GM18502 (cell line): ENCODE measurements around the gene CAPN1.
"Not testable (repeated sequence)": the region's sequence is repeated elsewhere in the genome, so short reads cannot be mapped to it uniquely, and the experiment has no call there.

Source experiments
- ATAC-seq: cut with Tn5 transposase; IDR thresholded peaks from one replicate; pipeline ENCODE4 v1.9.1; 2021; ENCODE audit warnings: mild to moderate bottlenecking; ENCODE audit not compliant: unreplicated experiment, poor library complexity

Gene CAPN1

DNA sequence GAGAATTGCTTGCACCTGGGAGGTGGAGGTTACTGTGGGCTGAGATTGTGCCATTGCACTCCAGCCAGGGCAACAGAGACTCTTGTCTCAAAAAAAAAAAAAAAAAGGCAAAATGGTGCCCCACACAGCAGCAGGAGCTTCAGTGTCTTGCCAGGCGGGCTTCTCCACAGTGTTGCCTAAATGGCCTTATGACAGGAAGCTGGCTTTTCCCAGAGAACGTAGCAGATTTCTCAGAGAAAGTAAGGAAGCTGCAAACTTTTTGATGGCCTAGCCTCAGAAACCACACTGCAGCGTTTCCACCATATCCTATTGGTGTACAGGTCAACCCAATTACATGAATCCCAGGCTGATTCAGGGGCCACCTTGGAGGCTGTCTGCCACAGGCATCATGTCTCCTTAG is 24.4 kb upstream of the CAPN1 start:
- no peak for ATAC-seq

DNA sequence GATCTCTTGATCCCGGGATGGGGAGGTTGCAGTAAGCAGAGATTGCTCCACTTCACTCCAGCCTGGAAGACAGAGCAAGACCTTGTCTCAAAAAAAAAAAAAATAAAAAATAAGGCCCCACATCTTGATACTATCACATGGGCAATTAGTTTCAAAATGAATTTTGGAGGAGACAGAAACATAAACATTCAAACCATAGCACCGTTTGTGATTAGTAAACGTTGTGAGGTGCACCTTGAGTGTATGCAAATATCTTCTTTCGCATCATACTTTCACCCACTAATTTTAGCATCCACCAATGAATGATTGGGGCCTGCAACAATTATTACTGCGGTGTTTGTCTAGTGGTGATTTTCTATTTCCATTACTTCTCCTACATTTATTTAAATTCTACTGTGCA is 22.7 kb upstream of the CAPN1 start:
- no peak for ATAC-seq

DNA sequence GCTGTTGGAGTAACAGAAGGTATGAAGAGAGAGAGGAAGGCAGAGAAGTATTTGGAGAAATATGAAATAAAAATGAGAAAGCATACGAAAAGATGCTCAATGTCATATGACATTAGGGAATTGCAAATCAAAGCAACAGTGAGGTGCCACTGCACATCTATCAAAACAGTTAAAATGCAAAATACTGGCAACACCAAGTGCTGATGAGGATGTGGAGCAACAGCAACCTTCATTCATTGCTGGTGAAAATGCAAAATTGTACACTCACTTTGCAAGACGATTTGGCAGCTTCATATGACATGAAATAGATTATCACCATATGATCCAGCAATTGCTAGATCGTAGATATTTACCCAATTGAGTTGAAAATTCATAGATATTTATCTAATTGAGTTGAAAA is 21.1 kb upstream of the CAPN1 start:
- ATAC-seq, result no peak

DNA sequence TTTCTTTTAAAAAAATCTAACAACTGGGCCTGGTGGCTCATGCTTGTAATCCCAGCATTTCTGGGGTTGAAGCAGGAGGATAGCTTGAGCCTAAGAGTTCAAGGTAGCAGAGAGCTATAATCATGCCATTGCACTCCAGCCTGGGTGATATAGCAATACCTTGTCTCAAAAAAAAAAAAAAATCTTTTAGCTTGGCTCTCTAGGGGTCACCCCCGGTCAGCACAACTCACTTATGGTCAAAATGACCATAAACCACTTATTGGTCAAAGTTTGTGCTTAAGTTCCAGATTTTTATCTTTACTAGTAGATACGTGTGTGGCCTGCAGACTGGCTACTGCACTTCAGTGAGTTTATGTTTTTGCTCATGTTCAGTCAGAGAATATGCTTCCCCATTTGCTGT is 18.0 kb upstream of the CAPN1 start:
- no peak for ATAC-seq

DNA sequence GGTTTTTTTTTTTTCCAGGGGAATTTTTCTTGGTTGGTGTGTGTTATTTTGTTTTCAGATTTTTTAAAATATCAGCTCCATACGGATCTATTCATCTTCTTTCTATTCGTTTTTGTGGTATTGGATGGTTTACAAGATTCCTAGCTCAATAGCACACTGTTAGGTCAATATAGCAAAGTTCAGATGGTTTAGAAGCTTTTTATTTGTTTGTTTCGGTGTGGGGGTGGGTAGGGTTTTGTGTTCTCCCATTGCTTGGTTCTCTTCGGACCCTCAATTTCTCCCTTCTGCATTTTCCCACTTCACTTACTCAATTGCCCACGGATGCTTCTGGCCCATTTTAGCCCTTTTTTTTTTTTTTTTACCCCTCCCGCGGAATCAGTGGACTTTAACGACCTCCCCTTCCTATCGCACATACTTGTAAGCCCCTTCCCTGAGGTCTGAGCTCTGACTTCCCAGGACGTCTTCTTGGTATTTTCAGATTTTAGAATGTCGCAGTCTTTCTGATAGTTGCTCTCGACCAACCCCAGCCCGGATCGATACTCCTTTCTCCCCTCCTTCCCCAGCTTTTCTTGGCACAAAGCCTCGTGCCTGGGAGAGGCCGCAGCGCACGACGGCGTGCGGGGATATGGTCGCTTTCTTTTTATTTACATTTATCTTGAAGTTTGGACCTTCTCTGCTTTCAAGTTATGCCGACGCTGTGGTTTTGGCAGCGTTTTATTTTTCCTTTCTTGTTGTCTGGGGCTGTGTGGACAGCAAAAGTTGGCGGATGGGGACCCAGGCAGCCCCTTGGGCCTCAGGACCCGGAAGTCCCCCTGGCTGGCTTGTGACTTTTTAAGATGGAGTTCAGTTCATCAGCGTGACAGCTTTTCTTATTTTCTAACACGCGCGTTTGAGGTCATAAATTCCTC is 16.1 kb upstream of the CAPN1 start:
- no peak for ATAC-seq

DNA sequence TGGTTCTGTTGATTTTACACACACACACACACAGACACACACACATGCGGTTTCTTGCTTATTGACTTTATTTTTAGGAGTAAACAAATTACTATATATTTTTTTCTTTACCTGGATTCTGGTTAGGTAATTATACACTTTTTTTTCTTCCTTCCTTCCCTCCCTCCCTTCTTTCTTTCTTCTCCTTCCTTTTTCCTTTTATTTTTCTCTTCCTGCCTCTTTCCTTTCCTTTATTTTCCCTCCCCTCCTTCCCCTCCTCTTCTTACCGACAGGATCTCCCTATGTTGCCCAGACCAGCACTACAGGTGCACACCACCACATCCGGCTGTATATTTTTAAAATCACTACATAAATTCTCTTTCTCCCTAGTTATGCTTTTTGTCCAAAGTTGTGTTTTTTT is 14.8 kb upstream of the CAPN1 start:
- no peak for ATAC-seq

DNA sequence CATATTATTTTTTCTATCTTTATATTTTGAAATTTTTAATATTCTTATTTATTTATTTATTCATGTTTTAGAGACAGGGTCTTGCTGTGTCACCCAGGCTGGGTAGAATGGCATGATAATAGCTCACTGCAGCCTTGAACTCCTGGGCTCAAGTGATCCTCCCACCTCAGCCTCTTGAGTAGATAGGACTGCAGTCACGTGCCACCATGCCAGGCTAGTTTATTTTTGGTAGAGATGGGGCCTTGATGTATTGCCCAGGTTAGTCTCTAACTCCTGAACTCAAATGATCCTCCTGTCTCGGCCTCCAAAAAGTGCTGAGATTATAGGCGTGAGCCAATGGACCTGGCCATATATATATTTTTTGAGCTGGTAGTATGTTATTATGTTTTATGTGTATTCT is 14.1 kb upstream of the CAPN1 start:
- ATAC-seq, result no peak

DNA sequence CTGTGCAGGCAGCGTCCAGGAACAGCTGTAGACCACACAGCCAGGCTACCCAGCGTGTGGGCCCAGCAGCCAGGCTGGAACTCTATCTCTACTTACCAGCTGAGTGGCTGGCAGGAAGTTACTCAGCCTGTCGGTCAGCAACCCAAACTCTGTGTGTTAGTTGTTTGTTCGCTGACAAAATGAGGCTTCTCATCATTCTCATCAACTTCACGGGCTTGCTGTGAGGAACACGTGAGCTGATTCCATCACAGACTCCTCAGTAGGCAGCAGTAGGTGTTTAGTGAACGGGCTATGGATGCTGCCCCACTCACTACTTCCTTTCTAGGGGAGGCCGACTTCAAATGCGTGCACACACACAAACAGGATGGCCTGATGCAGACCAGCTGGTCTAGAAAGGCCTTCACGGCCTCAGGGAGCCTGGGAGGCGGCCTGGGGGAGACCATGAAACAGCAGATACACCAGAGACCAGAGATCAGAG is 12.5 kb upstream of the CAPN1 start:
- ATAC-seq, result no peak

DNA sequence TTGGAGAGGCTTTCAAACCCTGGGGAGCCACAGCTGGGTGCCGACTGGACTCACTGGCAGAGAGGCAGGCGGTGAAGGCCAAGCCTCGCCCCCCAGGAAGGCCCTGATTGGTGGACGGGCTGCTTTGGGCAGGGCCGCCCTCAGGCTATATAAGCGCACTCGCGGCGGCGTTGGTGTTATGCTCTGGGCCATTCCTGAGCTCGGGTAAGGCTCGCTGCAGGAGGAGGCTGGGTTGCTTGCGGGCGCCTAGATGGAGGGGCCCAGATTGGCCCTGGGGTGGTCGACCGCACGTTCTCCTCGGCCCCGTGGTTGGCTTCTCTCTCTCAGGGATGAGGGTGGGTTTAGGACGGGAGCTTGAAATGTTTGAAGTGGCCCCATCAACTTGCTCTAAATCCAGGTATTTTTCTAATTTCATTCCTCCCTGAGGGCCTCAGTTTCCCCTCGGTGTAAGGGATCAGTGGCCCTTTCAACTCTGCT is 11.6 kb upstream of the CAPN1 start, which contains the start of gene SPDYC:
TSS of gene SPDYC (plus strand) at position 176 of the 477 bp plus-strand sequence. CDS start 1,125 bp downstream, outside the sequence.
- ATAC-seq, result no peak

DNA sequence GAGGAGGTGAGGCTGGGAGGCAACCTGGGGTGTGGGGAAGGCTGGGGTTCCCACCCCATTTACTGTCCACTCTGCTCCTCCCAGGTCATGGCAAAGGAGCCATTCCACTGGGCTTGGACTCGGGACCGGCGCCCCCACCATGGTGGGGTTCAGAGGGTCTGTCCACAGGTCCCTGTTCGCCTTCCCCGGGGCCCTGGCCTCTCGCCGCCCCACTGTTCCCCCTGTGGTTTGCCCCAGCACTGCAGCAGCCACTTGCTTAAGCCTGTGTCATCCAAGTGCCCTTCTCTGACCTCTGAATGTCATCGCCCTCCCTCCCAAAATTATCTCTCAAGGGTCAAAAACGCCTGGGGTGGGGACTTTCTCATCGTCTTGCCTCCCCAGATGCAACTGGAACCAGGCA is 9.1 kb upstream of the CAPN1 start:
- ATAC-seq, result no peak

DNA sequence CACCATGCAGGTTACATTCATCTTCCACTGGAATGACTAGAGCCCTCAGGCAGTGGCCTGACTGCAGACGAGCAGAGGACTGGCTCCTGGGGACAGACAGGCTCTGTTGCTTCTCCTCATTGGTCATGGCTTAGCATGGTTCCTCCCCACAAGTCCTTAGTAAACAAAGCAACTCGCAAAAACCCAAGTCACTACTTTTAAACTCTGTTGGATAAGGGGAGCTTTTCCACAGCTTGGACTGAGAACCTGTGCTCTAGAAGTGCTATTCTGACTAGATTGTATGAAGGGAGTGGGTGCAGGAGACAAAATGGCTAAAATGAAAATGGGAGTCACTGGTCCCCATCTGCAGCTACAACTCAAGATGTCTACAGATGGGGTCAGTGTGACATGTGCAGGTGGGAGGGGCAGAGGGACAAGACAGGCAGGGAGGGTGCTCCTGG is 7.1 kb upstream of the CAPN1 start:
- ATAC-seq, result not testable (repeated sequence)

DNA sequence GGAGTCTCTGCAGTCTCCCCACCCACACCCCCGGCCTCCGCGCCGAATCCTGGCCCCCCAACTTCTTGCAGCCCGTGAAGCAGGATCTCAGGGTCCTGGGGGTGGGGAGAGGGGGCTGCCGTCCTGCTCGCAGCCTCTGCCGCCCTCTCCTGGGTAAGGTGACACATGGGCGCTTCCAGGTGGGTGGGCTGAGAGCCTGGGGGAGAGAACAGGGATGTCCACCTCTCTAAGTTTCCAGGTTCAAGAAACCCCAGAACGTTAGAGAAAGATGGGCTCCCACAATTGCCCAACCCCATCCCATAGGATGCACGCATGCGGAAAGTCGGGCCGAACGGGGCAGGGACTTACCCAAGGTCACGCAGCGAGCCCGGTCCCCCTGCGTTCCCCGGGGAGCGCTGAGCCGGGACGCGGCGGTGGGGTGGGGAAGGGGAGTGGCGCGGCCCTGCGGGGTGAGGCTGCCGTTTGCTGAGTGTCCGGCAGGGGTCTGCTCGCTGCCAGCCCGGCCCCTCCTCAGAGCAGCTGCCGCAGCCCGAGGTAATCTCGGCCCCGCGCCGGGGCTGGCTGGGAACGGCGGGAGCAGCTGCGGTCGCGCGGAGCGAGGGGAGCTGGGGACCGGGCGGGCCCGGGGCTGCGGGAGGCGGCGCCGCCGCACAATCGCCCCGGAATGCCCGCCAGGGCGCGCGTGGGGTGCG is 705 bp upstream of the CAPN1 start:
- ATAC-seq, result peak; percentile 67

DNA sequence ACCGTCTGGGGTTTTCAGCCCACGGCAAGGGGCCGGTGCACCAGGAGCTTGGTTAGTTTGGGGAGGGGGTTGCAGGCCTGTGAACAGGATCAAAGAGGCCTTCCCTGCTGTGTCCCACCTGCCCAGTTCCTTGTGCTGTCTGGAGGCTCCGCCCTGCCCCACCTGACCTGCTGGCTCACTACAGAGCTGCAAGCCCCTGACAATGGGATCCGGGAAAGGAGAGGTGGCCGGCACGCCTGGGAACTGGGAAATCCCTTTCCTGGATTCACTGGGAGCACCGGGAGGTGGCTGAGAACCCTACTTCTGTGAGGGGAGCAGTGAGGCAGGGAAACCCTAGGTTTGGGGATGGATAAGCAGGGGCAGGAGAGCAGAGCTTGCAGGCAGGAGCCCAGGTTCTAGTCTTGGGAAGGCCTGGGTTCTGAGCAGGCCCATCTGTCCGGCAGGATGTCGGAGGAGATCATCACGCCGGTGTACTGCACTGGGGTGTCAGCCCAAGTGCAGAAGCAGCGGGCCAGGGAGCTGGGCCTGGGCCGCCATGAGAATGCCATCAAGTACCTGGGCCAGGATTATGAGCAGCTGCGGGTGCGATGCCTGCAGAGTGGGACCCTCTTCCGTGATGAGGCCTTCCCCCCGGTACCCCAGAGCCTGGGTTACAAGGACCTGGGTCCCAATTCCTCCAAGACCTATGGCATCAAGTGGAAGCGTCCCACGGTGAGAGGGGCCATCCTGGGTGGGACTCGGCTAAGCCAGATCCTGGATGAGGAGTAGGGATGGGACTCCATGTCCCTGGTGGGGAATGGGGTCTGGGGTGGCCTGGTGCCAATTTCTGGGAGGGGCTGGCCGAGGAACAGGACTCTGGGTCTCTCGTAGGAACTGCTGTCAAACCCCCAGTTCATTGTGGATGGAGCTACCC is 786 bp downstream of the CAPN1 start:
- ATAC-seq, result no peak

DNA sequence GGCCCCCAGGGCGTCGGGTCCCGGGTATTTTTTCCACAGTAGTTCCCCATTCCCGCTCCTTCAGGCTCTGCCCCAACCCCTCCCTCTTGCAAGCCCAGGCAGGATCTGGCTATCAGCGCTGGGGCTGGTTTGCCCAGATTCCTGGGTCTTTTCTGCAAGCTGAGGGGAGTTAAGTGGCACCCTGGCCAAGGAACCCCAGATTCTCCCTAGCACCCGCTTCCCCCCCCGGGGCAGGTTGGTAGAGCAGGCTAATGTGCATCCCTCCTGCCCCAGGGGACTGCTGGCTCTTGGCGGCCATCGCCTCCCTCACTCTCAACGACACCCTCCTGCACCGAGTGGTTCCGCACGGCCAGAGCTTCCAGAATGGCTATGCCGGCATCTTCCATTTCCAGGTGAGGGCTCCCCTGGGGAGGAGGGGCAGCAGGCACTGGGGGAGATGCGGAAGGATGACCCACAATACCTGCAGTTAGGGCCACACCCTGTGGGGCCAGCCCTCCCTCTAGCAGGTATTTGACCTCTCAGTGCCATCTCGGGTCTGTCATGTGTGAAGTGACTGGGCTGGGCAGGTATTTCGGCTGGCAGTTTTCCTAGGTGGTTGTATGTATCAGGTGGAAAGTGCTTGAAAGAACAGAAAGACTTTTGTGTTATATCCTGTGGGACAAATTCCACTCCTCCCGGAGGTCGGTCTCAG is 1.6 kb downstream of the CAPN1 start:
- no peak for ATAC-seq

DNA sequence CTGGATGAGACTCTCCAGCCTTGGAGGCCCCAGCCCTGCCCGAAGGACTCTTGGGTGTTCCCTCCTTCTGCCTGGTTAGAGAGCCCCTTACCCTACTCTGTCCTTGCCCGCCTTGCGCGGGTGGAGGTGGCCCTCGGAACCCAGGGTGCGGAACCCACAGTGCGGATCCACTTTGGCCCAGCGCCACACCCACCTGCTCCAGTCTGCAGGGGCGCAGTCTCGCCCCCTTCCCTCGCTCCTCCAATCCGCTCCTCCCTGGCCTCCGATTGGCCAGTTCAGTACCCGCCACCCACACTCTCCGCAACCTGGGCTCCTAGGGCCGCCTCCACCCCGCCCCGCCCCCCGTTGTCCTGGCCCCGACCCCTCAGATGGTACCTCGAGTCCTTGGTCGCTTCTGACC is 2.4 kb downstream of the CAPN1 start:
- no peak for ATAC-seq

DNA sequence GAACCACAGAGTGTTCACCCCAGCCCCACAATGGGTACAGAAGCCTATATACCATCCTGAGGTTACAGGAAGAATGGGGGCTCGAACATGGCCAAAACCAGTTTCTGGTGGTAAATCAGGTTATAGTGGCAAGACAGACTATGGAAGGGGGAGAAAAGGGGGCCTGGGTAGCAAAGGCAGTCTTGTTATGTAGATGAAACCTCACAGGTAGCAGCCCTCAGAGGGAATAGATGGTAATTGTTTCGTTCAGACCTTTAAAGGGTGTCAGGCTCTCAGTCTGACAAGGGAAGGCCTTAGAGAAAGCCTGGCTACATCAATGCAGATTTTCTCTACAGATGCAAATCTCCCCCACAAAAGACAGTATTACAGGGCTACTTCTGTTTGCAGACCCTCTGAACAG is 3.4 kb downstream of the CAPN1 start:
- no peak for ATAC-seq

DNA sequence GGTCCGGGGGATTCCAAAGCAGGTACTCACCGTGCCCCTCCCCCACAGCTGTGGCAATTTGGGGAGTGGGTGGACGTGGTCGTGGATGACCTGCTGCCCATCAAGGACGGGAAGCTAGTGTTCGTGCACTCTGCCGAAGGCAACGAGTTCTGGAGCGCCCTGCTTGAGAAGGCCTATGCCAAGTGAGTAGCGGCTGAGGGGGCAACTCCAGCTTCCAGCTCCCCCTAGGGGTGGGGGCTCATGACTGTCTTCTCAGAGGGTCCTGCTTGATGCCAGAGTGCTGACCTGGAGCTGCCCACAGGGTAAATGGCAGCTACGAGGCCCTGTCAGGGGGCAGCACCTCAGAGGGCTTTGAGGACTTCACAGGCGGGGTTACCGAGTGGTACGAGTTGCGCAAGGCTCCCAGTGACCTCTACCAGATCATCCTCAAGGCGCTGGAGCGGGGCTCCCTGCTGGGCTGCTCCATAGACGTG is 4.2 kb downstream of the CAPN1 start:
- ATAC-seq, result no peak

DNA sequence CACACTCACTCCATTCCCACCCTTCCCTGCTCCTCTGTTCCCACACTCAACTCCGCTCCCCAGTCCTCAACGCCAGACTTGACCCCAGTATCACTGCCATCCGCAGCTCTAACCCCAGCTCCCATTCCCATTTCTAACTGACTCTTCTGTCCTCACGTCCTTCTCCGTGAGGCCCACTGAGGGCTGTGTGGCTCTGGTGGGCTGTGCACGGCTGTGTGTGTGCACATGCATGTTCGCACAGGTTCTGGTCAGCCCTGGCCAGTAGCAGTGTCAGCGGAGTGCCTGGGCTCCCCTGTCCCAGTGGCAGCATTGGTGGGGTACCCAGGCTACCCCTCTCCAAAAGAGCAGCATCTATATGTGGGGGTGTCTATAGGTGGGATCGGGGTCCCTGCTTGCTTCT is 5.0 kb downstream of the CAPN1 start:
- no peak for ATAC-seq

DNA sequence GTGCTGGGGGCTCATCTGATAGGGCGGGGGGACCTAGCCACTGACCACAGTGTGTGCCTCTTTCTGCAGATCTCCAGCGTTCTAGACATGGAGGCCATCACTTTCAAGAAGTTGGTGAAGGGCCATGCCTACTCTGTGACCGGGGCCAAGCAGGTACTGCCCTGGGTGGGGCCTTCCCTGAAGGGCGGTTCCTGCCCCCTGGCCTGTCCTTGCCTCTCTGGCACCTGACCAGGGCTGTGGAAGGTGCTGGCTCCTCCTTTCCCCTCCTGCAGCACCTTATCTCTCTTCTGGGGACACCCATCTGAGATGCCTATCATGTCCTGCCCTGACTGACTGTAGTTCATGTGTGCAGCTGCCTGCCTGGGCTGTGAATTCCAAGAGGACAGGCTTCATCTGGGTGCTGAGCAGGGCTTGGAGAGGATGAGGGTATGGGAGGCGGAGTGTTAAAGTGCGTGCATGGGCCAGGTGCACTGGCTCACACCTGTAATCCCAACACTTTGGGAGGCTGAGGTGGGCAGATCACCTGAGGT is 5.5 kb downstream of the CAPN1 start:
- no peak for ATAC-seq
